ENCODE measurements around the gene POFUT2.

Gene POFUT2

DNA sequence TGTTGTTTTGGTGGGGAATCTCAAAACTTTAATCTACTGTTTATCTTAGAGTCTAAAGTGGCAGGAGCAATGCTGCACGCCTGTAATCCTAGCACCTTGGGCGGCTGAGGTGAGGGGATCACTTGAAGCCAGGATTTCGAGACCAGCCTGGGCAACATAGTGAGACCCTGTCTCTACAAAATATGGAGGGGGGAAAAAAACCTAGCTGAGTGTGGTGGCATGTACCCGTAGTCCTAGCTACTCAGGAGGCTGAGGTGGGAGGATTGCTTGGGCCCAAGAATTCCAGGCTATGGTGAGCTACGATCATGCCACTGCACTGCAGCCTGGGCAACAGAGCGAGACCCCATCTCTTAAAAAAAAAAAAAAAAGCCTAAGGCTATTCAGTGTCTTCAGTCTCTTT lies 38.1 kb downstream of the POFUT2 start:
- DNase-seq (ENCODE audit: low read depth in 3 of 3): no peak

DNA sequence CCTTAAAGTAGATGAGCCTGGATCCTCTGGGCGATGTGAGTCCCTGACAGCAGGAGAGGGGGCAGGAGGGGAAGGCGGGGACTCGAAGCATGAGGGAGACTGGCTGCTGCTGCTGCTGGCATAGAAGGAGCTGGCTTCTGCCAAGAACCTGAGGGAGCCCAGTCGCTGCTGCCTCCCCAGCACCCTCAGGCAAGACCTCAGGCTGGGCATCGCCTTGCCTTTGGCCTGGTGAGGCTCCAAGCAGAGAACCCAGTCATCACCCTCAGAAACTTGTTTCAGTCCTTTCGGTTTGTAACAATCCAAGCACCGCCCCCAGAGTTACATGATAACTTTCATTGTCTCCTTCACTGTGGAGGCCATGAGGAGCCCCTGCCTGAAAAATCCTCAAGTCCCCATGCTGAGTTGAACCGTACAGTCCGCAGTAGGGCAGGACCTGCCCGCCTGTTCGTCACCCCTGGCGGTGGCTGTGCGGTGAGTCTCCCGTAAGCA lies 38.8 kb downstream of the POFUT2 start:
- no peak for DNase-seq (ENCODE audit: low read depth in 3 of 3)

DNA sequence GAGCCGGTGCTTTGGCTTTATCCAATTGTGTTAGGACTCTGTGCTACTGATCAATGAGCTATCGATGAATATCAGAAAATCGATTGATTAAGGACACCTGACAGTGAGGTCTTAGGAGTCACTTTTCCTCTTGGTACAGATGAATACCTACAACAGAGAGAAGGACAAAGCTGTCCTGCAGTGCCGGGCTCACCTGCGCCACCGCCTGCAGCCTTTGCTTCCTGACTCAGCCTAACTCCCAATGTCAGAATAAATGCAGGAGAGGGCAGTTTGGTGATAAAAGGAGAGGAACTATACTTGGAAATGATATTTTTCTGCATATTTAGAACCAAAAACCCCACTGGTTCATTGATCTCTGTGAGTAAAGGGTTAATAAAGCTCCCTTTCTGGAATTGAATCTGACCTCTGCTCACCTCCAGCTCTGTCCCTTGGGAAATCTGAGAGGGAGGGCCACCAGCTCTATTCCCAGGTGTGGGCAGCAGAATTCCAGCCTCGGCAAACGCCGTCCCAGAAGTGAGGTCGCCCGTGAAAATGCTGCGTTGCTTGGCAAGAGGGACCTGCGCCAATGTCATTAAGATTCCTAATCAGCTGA lies 39.3 kb downstream of the POFUT2 start:
- DNase-seq (ENCODE audit: low read depth in 3 of 3): no peak

DNA sequence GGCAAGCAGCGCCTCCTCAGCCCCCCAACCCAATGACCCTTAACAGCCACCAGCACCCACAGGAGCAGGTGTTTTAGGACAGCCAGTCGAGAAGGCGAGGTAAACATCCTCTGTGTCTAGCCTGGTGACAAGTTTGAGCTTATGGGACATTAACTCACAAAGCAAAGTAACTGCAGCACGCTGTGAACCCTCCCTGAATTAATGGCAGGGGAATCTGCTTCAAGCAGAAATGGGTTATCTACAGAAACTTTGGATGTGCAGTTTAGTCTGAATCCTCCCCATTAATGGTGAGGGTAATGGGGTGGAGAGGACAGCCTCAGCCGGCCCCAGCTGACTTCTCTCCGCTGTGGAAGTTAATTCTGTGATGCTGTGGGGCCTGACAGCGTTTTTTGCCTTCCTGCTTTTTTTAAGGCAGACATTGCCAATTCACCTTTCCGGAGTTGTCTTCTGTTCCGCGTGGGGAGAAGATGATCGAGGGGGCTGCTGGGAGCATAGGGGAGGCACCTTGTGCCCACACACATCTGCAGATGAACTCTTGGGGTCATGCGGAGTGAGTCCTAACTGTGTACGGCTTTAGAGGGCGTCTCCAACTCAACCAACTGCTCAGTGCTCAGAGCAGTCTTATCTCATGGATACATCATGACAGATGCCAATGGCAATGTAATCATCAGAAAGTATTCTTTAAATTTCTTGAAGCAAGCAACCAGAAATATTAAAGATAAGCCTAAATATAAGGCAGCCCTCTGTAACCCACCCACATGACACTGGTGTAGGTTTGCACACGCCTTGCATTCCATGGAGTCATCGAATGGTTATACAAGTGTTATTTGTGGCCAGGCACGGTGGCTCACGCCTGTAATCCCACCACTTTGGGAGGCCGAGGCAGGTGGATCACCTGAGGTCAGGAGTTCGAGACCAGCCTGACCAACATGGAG lies 41.0 kb downstream of the POFUT2 start:
- DNase-seq (ENCODE audit: low read depth in 3 of 3): no peak

DNA sequence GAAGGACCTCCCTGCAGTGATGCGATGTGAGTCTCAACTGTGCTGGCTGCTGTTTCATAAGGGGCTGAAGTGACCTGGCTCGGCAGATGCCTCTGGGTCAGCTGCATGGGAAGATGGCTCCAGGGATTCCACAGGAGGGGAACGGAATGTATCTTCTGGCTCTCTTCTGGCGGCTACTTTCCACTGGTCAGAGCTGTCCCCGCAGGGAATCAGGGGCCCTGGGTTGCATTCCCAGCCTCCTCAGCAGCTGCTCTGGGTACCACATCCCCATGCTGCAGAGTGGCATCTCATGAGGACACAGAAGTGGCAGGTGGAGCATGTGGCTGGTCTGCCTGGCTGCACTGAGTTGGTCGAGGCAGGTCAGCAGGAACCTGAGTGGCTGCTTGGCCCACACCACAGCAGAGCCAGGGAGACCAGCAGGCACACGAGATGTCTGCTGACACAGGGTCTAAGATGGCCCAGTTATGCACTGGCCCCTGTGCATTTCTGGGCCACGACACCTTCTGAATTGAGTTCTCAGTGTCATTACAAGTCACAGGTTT lies 42.8 kb downstream of the POFUT2 start:
- no peak for DNase-seq (ENCODE audit: low read depth in 3 of 3)

DNA sequence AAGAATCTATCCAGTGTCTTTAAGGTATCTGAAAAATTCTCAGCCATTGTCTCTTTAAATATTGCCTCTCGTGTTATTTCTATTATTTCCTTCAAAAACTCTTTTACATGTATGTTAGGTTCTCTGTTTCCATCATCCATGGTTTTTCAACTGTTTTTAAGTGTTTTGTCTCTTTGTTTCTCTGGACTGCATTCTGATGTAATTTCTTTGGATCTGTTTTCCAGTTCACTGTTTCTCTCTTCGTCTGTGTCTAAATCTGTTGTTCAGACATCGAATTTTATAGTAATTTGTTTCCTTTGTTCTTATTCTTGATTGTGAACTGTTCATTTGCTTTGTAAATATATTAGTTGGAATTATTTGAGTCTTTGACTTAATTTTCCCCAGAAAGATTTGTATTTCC lies 44.1 kb downstream of the POFUT2 start:
- no peak for DNase-seq (ENCODE audit: low read depth in 3 of 3)

DNA sequence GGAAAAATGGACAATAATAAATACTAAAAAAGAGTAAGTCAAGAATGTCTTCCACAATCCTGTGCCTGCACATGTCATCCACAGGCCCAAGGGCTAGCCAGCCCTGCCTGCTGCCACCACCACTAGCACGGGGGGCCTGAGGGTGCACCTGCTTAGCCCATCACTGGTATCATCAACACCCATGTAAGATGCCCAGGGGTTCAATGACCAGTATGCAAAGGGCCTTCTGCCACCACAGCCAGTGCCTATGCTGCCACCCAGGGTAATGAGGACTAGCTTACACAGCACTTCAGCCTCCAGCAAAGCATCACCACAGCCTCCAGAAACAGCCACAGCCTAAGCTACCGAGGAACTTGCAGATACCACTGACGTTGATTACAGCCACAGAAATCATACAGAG lies 46.3 kb downstream of the POFUT2 start:
- DNase-seq (ENCODE audit: low read depth in 3 of 3): no peak

DNA sequence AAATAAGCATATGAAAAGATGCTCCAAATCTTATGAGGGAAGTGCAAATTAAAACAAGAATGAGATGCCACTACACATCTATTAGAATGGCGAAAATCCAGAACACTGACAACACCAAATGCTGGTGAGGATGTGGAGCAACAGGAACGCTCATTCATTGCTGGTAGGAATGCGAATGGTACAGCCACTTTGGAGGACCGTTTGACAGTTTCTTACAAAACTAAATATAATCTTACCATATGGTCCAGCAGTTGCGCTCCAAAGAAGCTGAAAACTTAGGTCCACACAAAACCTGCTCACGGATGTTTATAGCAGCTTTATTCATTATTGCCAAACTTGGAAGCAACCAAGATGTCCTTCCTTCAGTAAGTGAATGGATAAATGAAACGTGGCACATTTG lies 50.3 kb downstream of the POFUT2 start:
- DNase-seq (ENCODE audit: low read depth in 3 of 3): no peak

DNA sequence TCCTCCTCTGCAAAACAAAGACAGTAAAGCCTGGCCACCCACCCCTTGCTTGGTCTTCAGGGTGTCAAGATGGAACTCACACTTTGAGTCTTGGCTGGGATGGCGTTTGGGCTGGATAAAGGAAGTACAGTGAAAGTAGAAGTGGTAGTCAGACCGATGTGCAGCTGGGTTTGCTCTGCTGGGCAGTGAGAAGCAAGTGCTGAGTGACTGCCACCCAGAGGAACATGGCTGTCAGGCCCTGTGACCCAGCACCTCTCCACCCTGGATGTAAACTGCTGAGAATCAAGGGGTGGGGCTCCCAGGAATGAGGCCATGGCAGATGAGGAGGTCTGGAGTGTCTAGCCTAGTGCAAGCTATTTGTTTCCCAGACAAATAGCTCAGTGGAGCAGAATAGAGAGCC lies 51.2 kb downstream of the POFUT2 start:
- DNase-seq (ENCODE audit: low read depth in 3 of 3): no peak

DNA sequence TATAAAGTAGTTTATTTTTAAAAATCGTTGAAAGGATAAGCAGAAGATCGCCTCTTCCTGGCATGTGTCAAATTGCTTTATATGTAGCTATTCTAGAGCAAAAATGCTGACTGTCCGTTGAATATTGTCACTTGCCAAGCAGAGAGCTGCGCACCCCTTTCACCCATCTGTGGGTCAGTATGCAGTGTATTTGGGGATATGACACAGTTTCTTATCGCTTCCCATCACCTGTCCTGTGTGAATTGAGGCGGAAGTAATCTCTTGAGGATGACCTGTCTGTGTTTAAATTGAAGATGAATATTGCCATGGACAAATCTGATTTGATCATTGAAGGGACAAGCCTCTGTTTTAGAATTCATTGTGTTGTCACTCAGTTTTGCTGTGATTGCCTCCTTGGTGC lies 52.2 kb downstream of the POFUT2 start:
- no peak for DNase-seq (ENCODE audit: low read depth in 3 of 3)

DNA sequence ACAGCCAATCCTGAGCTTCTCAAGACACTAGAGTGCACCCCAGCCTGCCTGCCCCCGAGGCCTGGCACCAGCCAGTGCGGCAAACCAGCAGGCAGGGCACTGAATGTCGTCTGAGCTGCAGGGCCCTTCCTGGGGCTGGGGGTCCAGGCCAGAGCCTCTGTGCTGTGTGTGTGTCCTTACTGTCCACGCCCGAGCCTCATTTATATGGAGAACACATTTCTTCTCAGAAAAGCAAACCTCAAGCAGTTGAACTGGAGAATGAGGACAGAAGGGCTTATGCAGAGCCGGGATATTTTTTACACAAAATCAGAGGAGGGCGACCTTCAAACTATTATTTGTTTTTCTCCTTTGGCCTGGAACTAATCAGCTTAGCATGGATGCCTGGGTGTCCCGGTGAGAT lies 52.7 kb downstream of the POFUT2 start:
- DNase-seq (ENCODE audit: low read depth in 3 of 3): no peak

DNA sequence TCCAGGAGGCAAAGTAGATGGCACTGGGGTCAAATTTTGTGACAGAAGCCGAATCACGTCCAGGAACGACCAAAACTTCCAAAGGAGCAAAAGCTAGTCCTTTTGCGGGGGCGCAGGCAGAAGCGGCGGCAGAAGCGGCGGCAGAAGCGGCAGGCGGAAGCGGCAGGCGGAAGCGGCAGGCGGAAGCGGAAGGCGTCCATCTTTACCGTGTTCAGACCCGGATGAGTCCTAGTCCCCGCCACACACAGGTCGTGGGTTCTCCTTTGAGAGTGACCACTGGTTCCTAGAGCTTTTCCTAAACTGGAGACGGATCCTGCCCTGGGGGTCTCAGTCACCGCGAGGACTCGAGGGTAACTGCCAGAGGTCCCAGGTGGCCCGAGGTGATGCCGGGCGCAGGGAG lies 53.6 kb downstream of the POFUT2 start:
- DNase-seq (ENCODE audit: low read depth in 3 of 3): no peak

DNA sequence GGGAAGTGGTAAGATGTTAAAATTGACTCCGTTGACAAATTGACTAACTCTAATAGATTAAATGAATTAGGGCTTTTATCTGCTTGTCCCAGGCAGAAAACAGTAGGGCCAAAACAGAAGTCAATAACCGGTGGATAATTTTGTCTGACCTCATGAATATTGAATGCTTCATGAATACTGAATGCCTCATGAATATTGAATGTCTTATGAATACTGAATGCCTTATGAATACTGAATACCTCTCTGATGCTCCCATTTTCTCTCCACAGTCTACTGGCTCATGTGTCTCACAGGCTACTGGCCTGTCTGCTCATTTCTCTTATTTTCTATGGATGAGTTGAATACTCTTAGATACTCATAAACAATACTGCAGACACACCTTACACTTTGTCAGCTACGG lies 56.0 kb downstream of the POFUT2 start:
- no peak for DNase-seq (ENCODE audit: low read depth in 3 of 3)

DNA sequence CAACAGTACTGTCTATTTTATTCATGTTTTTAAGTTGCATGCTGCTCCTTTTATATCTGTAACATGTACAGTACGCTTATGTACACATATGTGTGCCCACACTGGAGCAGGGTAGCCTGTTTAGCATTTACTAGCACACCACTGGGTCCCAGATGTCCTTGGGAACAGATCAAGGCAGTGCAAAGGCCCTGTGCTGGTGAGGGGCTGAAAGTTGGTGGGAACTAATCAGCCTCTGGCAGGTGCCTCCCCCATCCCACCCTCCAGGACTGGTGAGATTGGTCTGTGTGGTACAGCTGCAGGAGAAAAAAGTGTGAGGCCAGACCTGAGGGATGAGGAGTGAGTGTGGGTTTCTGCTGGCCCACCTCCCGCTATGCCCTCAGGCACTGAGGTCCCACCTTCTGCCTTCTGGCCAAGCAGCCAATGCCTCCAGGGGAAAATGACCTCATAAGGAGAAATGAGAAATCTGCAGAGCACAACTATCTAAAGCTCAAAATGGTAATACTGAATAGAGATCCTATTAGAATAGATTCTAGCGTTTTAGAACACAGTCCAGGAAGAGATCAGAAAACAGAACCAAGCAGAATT lies 58.9 kb downstream of the POFUT2 start:
- DNase-seq (ENCODE audit: low read depth in 3 of 3): no peak

DNA sequence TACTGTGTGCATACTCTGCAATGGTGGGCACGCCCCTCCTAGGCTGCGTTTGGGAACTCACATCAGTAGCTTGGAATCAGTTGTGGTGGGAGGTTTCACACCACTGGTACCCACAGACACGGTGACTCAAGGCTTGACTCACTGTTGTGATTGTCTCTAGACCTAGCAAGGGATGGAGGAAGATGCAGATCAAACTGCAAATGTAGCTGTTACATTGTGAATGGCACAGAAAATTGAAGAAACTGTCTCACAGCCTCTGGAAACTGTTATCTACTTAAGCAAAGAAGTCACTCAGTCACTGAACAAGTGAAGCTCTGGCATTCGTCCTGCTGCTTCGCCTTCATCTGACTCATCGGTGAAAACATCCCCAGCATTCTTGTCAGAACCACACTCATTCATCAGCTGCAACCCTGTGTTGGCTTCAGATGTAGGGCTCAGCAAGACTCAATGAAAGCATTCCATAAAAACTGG lies 59.5 kb downstream of the POFUT2 start:
- peak; percentile 20 to 42 (median 28) for DNase-seq (ENCODE audit: low read depth in 3 of 3)

DNA sequence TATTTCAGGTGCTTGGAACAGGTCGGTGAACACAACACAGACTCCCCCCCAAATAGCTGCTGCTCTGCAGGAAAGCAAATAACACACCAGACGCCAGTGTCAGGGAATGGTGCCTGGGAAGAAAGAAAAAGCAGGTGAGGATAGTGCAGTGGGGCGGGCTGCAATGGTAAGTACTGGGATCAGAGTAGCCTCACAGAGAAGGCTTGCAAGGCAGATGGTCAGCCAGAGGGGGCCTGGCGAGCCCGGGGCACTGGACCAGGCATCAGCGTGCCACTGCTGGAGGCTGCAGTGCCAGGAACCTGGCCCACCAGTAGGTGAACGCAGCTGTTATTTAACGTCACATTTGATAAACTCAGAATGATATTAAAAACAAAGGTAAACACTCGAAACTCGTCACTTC lies 60.0 kb downstream of the POFUT2 start:
- DNase-seq (ENCODE audit: low read depth in 3 of 3): no peak

DNA sequence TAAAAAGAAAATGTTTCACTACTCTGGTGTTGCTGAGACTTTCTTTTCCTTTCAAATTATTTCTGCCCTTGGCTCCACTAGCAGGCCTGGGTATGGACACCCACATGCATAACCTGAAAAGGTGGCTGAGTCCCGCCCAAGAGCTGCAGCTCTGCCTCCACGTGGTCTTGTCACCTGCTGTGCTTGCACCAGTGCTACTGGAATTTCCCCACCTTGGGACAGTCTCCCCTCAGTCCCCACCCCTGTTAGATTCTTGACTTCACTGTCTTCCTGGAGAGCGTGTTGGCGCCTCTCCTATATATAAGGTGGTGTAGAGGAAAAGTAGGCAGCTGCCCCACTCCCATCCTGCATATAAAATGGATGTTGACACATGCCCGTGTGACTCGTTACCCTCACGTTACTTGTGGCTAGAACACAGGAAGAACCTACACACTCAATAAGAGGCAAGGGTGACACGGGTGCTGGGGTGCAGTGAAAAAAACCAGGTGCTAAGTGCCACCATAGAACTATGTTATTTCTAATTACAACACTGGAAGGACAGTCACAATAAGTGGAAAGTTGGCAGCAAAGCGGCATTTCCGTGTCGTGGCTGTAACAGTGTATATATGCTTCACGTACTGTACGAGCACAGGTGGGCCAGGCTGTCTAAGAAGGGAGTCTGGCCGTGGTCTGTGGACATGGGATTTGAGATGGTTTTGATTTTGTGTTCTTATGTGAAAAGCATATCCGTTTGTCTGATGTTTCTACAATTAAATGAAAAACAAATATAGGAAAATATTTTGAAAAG lies 61.0 kb downstream of the POFUT2 start:
- DNase-seq (ENCODE audit: low read depth in 3 of 3): no peak

DNA sequence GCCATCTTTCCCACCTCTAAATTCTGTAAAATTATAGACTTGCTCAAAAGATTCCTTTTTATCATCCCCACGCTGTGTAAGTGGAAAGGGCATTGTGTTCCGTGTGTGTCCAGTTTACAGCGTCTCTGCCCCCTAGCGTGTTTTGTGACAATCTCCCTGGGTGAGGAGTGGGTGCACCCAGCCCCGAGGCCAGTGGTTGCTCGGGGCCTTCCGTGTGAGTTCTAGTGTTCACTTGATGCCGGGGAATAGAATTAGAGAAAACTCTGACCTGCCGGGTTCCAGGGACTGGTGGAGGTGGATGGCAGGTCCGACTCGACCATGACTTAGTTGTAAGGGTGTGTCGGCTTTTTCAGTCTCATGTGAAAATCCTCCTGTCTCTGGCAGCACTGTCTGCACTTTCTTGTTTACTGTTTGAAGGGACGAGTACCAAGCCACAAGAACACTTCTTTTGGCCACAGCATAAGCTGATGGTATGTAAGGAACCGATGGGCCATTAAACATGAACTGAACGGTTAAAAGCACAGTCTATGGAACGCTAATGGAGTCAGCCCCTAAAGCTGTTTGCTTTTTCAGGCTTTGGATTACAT lies 61.9 kb downstream of the POFUT2 start:
- no peak for DNase-seq (ENCODE audit: low read depth in 3 of 3)

DNA sequence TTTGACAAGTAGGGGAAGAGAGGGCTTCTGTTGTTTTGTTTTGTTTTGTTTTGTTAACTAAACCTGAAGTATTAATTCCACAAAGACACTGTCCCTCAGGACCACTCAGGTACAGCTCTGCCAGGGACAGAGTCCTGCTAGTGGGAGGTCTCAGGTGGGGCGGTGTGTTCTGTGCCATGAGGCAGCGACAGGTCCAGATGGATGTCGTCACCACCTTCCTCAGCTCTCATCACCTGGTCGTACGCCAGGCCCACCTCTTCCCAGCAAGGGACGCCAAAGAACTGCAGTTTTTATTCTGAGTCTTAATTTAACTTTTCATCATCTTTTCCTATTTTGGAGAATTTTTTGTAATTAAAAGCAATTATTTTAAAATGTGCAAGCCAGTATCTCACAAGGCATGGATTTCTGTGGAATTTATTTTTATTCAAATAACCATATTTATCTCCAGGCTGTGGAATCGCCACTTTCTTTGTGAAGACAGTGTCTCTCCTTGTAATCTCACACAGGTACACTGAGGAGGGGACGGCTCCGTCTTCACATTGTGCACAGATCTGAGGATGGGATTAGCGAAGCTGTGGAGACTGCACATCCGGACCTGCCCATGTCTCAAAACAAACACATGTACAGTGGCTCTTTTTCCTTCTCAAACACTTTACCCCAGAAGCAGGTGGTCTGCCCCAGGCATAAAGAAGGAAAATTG lies 62.5 kb downstream of the POFUT2 start:
- DNase-seq (ENCODE audit: low read depth in 3 of 3): no peak

DNA sequence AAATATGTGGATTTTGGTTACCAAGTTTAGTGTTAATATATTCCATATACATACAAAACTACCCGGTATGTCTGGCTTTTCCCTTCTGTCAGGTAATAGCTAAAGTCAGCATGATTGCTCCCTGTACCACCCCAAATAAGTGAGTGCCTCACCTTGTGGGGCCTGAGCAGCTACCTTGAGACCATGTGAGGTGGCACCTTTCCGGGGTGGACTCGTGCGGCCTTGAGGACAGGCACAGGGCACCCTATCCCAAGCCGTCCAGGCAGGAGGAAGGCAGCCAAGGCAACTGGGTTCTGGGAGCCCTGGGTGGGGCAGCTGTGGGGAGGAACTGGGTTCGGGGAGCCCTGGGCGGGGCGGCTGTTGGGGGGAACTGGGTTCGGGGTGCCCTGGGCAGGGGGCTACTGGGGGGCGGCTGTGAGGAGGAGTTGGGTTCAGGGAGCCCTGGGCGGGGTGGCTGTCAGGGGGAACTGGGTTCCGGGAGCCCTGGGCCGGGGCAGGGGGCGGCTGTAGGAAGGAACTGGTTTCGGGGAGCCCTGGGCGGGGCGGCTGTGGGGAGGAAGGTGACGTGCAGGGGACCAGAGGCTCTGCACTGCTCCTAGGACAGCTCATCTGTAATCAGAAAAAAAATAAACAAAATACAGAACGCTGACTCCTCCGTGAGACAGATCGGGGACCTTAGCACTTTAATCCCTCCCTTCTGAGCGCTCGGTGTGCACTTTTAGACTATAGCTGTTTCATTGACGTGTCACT lies 63.3 kb downstream of the POFUT2 start:
- peak in 1 of 3 experiments; percentile 26 for DNase-seq (ENCODE audit: low read depth in 3 of 3)

Measured in stimulated activated CD4-positive, alpha-beta T cell treated with anti-CD3 and anti-CD28 coated beads, TNF-alpha, amount 100 ng/mL, for 4 hours (primary cell).